Measurements from ENCODE around the gene IRS2.

IRS2 gene

DNA sequence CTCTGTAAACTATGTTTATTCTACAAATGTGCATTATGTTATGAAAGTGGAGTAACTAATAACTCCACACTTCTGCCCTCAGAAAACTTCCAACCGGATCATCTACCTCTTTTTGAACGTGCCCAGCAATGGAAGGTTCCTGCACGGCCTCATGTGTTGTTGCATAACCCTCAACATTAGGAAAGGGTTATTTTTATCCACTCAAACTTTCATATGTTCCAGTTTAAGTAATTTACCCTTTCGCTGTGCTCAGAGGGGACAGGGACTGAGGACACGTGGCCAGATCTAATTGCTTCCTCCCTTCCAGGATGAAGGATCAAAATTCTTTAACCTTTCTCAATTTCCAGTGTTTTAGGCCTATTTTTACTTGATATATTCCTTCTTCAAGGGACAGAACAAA, 29.6 kb downstream of the IRS2 start:
- Histone ChIP-seq H3K4me3 (ENCODE audit: low read depth, low read length) (no peak overlapping the region), H3K27me3 (replicated peaks) (no peaks in the 10 kb centered on the region), H3K36me3 (replicated peaks) (peaks cover 3% of the 10 kb centered on the region), H3K27ac (no peak overlapping the region)
- in situ Hi-C loops (cut with HindIII; ENCODE audit: low pct_ligation_motif_present, low sequenced_read_pairs): no loop called here
- TF ChIP-seq, protein P1, sequence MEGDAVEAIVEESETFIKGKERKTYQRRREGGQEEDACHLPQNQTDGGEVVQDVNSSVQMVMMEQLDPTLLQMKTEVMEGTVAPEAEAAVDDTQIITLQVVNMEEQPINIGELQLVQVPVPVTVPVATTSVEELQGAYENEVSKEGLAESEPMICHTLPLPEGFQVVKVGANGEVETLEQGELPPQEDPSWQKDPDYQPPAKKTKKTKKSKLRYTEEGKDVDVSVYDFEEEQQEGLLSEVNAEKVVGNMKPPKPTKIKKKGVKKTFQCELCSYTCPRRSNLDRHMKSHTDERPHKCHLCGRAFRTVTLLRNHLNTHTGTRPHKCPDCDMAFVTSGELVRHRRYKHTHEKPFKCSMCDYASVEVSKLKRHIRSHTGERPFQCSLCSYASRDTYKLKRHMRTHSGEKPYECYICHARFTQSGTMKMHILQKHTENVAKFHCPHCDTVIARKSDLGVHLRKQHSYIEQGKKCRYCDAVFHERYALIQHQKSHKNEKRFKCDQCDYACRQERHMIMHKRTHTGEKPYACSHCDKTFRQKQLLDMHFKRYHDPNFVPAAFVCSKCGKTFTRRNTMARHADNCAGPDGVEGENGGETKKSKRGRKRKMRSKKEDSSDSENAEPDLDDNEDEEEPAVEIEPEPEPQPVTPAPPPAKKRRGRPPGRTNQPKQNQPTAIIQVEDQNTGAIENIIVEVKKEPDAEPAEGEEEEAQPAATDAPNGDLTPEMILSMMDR (IDR thresholded peaks at IDR 0.05; ENCODE audit: low read depth, low read length, missing control alignments): no peak
- DNase-seq: no peak

DNA sequence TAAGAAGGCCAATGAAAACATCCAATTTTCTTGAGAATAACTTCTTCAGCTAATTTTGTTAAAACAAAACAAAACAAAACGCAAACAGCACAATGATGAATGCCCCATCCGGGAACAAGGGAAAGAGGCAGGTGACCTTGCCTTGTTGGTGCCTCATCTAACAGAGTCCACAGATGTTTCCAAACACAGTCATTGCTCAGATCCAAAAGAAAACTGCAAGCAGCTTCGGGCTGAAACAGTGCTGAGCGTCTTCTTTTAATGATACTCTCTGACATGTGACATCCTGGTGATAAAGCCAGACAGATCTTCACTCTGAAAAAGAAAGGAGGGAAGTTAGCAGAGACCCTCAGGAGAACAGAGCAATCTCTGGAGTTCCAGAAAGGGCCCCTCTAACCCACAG, 30.4 kb downstream of the IRS2 start:
- H3K36me3 ChIP-seq (replicated peaks): peaks cover 3% of the 10 kb centered on the region
- H3K27ac ChIP-seq: no peak overlapping the region
- DNase-seq: no peak
- no peak overlapping the region for H3K4me3 ChIP-seq (ENCODE audit: low read depth, low read length)
- TF ChIP-seq, protein P1 (IDR thresholded peaks at IDR 0.05; ENCODE audit: low read depth, low read length, missing control alignments): no peak
- H3K27me3 ChIP-seq (replicated peaks): no peaks in the 10 kb centered on the region
- in situ Hi-C loops (cut with HindIII; ENCODE audit: low pct_ligation_motif_present, low sequenced_read_pairs): no loop called here

DNA sequence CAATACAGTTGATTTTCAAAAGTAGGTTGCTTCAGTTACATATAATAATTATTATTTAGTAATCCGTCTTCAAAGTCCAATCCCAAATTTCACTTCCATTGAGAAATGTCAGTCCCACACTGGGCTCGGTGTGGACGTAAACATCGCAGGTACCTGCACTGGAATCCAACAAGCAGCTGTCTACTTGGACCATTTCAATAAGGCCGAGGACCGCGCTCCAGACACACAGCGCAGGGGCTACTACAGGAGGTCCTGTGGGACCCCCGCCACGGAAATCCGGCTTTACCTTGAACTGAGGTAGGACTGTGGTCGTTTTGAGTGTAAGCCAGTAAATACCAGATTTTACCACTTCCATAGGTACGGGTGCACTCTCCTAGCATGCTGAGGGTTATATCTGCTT, 30.8 kb downstream of the IRS2 start:
- peaks cover 3% of the 10 kb centered on the region for H3K36me3 ChIP-seq (replicated peaks)
- in situ Hi-C loops (cut with HindIII; ENCODE audit: low pct_ligation_motif_present, low sequenced_read_pairs): no loop called here
- H3K27me3 ChIP-seq (replicated peaks): no peaks in the 10 kb centered on the region
- no peak overlapping the region for H3K27ac ChIP-seq
- no peak for DNase-seq
- TF ChIP-seq, protein P1 (IDR thresholded peaks at IDR 0.05; ENCODE audit: low read depth, low read length, missing control alignments): no peak
- no peak overlapping the region for H3K4me3 ChIP-seq (ENCODE audit: low read depth, low read length)

DNA sequence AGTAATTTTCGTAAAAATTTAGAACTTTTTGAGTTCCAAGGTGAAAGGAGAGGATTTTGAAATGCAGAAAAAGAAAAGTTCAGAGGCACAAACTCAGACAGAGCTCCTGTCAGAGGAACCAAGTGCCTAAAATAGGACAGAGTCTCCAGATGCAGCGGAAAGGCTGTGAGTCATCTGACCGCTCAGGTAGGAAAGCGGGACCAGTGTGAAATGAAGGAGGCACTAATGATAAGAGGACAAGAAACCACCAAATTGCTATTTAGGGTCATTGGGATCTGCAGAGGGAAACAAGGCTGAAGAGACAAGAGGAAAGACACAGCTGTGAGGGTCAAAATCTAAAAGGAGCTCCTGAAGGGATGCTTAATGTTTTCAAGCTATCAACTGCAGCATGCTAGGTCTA, 34.9 kb downstream of the IRS2 start:
- H3K27ac ChIP-seq: no peak overlapping the region
- H3K4me3 ChIP-seq (ENCODE audit: low read depth, low read length): no peak overlapping the region
- TF ChIP-seq, protein P1 (IDR thresholded peaks at IDR 0.05; ENCODE audit: low read depth, low read length, missing control alignments): no peak
- no peaks in the 10 kb centered on the region for H3K27me3 ChIP-seq (replicated peaks)
- peaks cover 3% of the 10 kb centered on the region for H3K36me3 ChIP-seq (replicated peaks)
- no peak for DNase-seq
- in situ Hi-C loops (cut with HindIII; ENCODE audit: low pct_ligation_motif_present, low sequenced_read_pairs): no loop called here

DNA sequence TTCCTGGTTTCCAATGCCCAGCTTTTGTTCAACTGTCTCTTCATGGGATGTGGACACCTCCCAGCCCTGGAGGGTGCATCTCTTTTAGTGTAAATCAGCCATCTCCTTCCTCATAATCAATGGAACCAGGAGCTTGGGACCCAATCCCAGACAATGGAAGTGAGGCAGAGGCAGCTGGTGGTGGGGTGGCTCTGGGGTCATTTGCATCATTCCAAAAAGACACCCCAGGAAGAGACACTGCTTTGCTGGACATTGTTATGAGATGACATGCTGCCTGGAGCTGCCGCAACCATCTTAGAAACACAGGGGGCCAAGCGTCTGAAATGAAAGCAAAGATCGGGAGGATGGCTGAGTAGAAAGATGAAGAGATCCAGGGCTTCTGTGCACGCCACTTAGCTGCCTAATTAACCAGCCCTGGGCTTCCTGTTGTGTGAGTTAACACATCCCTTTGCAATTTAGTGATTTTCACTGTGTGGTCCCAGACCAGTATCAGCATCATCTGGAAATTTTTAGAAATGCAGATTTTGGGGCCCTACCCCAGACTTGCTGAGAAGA, 36.1 kb downstream of the IRS2 start:
- TF ChIP-seq, protein P1 (IDR thresholded peaks at IDR 0.05; ENCODE audit: low read depth, low read length, missing control alignments): no peak
- H3K27ac ChIP-seq: no peak overlapping the region

DNA sequence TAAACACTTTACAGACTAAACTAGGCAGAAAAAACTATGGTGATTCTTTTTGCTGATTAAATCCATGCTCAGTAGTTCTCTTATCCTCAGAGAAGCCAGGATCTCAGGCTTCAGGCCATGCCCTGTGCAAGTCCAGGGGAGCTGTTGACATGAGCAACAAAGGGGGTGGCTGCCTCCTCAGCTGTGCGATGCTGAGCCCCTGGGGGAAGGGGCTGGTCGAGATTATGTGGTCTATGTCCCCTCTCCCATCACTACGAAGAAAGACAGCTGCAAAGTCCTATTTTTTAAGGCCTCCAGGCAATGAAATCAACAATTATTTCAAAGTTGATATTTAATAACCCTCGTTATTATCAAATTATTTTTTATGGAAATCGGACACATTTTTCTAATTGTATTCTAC, 37.0 kb downstream of the IRS2 start:
- H3K27ac ChIP-seq: no peak overlapping the region
- in situ Hi-C loops (cut with HindIII; ENCODE audit: low pct_ligation_motif_present, low sequenced_read_pairs): no loop called here
- TF ChIP-seq, protein P1 (IDR thresholded peaks at IDR 0.05; ENCODE audit: low read depth, low read length, missing control alignments): no peak
- H3K4me3 ChIP-seq (ENCODE audit: low read depth, low read length): no peak overlapping the region
- DNase-seq: no peak
- no peaks in the 10 kb centered on the region for H3K27me3 ChIP-seq (replicated peaks)
- peaks cover 3% of the 10 kb centered on the region for H3K36me3 ChIP-seq (replicated peaks)

More for the DNA sequence above, 36.1 kb downstream of the IRS2 start:
- no peak for DNase-seq
- Histone ChIP-seq H3K4me3 (ENCODE audit: low read depth, low read length) (no peak overlapping the region), H3K36me3 (replicated peaks) (peaks cover 3% of the 10 kb centered on the region), H3K27me3 (replicated peaks) (no peaks in the 10 kb centered on the region)
- in situ Hi-C loops (cut with HindIII; ENCODE audit: low pct_ligation_motif_present, low sequenced_read_pairs): no loop called here

All from brain microvascular endothelial cell (primary cell).